HG03439 (cell line): ENCODE measurements around the gene SAA2.

ENCODE experiments used
- ATAC-seq: cut with Tn5 transposase; IDR thresholded peaks from one replicate; pipeline ENCODE4 v1.9.1; 2021; ENCODE audit warnings: mild to moderate bottlenecking, moderate library complexity; ENCODE audit not compliant: unreplicated experiment

Gene SAA2

GRCh38 chr11:18253778-18254338, 5.4 kb upstream of the SAA2 start:
- no peak for ATAC-seq

- no peak for ATAC-seq
Measured at GRCh38 chr11:18253233-18253632, 4.8 kb upstream of the SAA2 start.

- ATAC-seq, result peak; percentile 14
Measured at GRCh38 chr11:18247191-18247581, 1.3 kb downstream of the SAA2 start.

- peak; percentile 83 for ATAC-seq
Measured at GRCh38 chr11:18246379-18247190, 1.9 kb downstream of the SAA2 start.

- no peak for ATAC-seq
Measured at GRCh38 chr11:18245396-18245795, 3.1 kb downstream of the SAA2 start.

- ATAC-seq, result no peak
Measured at GRCh38 chr11:18243783-18244362, 4.6 kb downstream of the SAA2 start.

- ATAC-seq, result no peak
Measured at GRCh38 chr11:18239655-18240054, 8.8 kb downstream of the SAA2 start.

GRCh38 chr11:18236664-18237356, 11.7 kb downstream of the SAA2 start, which contains the start of gene SAA4:
SAA4 (minus strand) TSS chr11:18236802; CDS start chr11:18235926, 876 bp downstream.
- ATAC-seq, result no peak

GRCh38 chr11:18235394-18236334, 12.8 kb downstream of the SAA2 start:
- ATAC-seq, result no peak

- no peak for ATAC-seq
Measured at GRCh38 chr11:18233912-18234311, 14.6 kb downstream of the SAA2 start.

- ATAC-seq, result no peak
Measured at GRCh38 chr11:18230859-18231258, 17.6 kb downstream of the SAA2 start.

- peak; percentile 91 for ATAC-seq
Measured at GRCh38 chr11:18229501-18229900, 19.0 kb downstream of the SAA2 start.

- ATAC-seq, result no peak
Measured at GRCh38 chr11:18225913-18226312, 22.6 kb downstream of the SAA2 start.

GRCh38 chr11:18223591-18224387, 24.7 kb downstream of the SAA2 start:
- no peak for ATAC-seq

GRCh38 chr11:18222814-18223421, 25.6 kb downstream of the SAA2 start:
- no peak for ATAC-seq

GRCh38 chr11:18221274-18221876, 27.1 kb downstream of the SAA2 start:
- no peak for ATAC-seq

GRCh38 chr11:18209058-18209457, 39.4 kb downstream of the SAA2 start:
- ATAC-seq, result no peak

GRCh38 chr11:18204771-18205170, 43.7 kb downstream of the SAA2 start:
- no peak for ATAC-seq

GRCh38 chr11:18204220-18204619, 44.2 kb downstream of the SAA2 start:
- no peak for ATAC-seq
